Measurements from ENCODE around the gene PXMP2. TPM values are rescaled to one million over a fixed set of nuclear protein-coding genes. Genes with fewer than 3 reads are reported as not detected.

PXMP2 gene
- polyA plus RNA-seq, 3 donors = 2.9 to 9.2 (median 8.7) TPM

DNA sequence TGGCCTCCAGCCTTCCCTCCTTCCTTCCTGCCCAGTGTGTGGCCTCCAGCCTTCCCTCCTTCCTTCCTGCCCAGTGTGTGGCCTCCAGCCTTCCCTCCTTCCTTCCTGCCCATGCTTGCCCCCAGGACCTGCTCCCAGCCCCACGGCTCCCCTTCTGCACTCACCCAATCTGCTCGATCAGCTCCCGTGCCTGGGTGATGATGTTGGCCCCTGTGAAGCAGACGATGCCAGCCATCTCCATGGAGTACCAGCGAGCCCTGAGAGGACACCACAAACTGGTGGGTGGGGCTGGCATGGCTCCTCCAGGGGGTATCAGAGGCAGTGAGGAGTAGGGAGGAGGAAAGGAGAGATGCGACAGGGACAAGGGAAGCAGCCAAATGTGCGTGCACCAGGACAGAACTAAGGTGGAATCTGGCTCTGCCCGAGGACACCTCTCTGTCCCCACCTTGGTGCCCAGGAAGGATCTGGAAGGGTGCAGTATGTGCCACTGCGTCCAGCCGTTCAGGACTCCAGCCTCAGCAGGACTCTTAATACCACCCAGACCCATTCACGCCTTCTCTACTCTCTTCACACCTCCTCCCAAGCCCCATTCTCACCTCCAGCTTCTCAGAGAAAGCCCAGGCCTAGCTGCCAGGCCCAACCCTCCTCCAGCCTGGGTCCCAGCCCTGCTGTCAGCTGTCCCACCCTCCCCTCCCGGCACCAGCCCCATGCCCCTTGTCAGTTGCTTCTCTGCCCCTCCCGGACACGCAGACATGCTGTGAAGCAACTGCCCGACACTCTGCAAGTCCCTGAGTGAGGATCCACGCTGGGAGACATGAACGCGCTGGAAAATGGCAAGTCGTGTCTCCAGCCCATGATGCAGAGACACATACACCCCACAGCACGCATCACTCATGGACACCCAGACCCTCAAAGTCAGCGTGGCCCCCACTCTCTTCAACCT is 22.9 kb upstream of the PXMP2 start:
- Histone ChIP-seq H3K79me2 (ENCODE audit: insufficient read depth, low read length) (no peaks in the 10 kb centered on the region), H3K27ac (ENCODE audit: low read depth in 1 of 2, low read length in 2 of 2) (peak overlapping the region in 1 of 2 donors; percentile 26), H3K9me3 (replicated peaks in 1 of 2; ENCODE audit: control insufficient read depth in 1 of 2, insufficient read depth in 1 of 2, low read length in 2 of 2) (no peaks in the 10 kb centered on the region), H3K36me3 (replicated peaks in 1 of 2; ENCODE audit: control insufficient read depth in 1 of 2, insufficient read depth in 2 of 2, low read length in 2 of 2) (peaks cover 64 to 98% of the 10 kb centered on the region in 2 donors), H3K27me3 (ENCODE audit: control insufficient read depth in 2 of 2, insufficient read depth in 2 of 2, low read length in 2 of 2) (no peaks in the 10 kb centered on the region), H4K20me1 (ENCODE audit: insufficient read depth, low read length) (no peaks in the 10 kb centered on the region), H3K9ac (ENCODE audit: insufficient read depth, low read length, poor library complexity, severe bottlenecking) (no peak overlapping the region), H3K4me1 (ENCODE audit: control insufficient read depth in 1 of 2, insufficient read depth in 2 of 2, low read length in 2 of 2) (peaks cover 8 to 12% of the 10 kb centered on the region in 2 donors), H3K4me3 (replicated peaks in 1 of 3; ENCODE audit: low read depth in 2 of 3, low read length in 3 of 3) (no peak overlapping the region), H3K4me2 (replicated peaks; ENCODE audit: extremely low read depth, low read length, poor library complexity, severe bottlenecking) (no peak overlapping the region), H2AFZ (ENCODE audit: insufficient read depth, low read depth, low read length, poor library complexity, severe bottlenecking) (no peak overlapping the region)
- Mint-ChIP-seq H3K36me3 (peaks cover 86 to 96% of the 10 kb centered on the region in 2 donors), H3K27me3 (ENCODE audit: low read depth in 3 of 3) (no peaks in the 10 kb centered on the region), H3K9me3 (peaks cover 0 to 1% (median 0%) of the 10 kb centered on the region in 7 donors), H3K4me1 (peaks cover 18% of the 10 kb centered on the region), H3K27ac (peak overlapping the region in 3 of 7 donors; percentile 15 to 41 (median 26)), H3K4me3 (no peak overlapping the region)
- DNase-seq = no peak
- TF ChIP-seq, protein P1, sequence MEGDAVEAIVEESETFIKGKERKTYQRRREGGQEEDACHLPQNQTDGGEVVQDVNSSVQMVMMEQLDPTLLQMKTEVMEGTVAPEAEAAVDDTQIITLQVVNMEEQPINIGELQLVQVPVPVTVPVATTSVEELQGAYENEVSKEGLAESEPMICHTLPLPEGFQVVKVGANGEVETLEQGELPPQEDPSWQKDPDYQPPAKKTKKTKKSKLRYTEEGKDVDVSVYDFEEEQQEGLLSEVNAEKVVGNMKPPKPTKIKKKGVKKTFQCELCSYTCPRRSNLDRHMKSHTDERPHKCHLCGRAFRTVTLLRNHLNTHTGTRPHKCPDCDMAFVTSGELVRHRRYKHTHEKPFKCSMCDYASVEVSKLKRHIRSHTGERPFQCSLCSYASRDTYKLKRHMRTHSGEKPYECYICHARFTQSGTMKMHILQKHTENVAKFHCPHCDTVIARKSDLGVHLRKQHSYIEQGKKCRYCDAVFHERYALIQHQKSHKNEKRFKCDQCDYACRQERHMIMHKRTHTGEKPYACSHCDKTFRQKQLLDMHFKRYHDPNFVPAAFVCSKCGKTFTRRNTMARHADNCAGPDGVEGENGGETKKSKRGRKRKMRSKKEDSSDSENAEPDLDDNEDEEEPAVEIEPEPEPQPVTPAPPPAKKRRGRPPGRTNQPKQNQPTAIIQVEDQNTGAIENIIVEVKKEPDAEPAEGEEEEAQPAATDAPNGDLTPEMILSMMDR (IDR thresholded peaks at IDR 0.05) = no peak
- WGBS (ENCODE audit: insufficient coverage) = 62% methylated on average over 20 of the region's 21 CpGs
- intact Hi-C loops (cut with micrococcal nuclease) = no loop called here

DNA sequence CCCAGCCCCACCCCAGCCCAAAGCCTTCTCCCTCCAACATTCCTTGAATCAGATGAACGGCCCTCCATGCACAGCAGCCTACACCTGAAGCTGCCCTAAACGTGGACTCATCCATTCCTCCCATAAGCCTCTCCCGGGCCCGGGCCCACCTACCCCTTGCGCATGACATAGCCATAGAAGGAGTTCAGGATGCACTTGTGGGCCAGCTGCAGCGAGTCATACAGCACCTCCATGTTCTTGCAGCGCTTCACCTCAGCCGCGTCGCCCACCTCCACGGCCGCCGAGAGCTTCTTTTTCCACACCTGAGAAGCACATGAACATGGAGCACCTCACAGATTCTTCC is 22.3 kb upstream of the PXMP2 start:
- intact Hi-C loops (cut with micrococcal nuclease) = no loop called here
- WGBS (ENCODE audit: insufficient coverage) = 98% methylated on average over 7 of the region's 13 CpGs
- H4K20me1 ChIP-seq (ENCODE audit: insufficient read depth, low read length) = no peaks in the 10 kb centered on the region
- TF ChIP-seq, protein P1 (IDR thresholded peaks at IDR 0.05) = no peak
- H3K9me3 Mint-ChIP-seq = peaks cover 0 to 1% (median 0%) of the 10 kb centered on the region in 7 donors
- peaks cover 64 to 98% of the 10 kb centered on the region in 2 donors for H3K36me3 ChIP-seq (replicated peaks in 1 of 2; ENCODE audit: control insufficient read depth in 1 of 2, insufficient read depth in 2 of 2, low read length in 2 of 2)
- H3K79me2 ChIP-seq (ENCODE audit: insufficient read depth, low read length) = no peaks in the 10 kb centered on the region
- H3K9ac ChIP-seq (ENCODE audit: insufficient read depth, low read length, poor library complexity, severe bottlenecking) = no peak overlapping the region
- peaks cover 18% of the 10 kb centered on the region for H3K4me1 Mint-ChIP-seq
- DNase-seq = no peak
- H3K27me3 ChIP-seq (ENCODE audit: control insufficient read depth in 2 of 2, insufficient read depth in 2 of 2, low read length in 2 of 2) = no peaks in the 10 kb centered on the region
- peaks cover 84 to 98% of the 10 kb centered on the region in 2 donors for H3K36me3 Mint-ChIP-seq
- no peak overlapping the region for H2AFZ ChIP-seq (ENCODE audit: insufficient read depth, low read depth, low read length, poor library complexity, severe bottlenecking)
- H3K9me3 ChIP-seq (replicated peaks in 1 of 2; ENCODE audit: control insufficient read depth in 1 of 2, insufficient read depth in 1 of 2, low read length in 2 of 2) = no peaks in the 10 kb centered on the region
- H3K27ac Mint-ChIP-seq = peak overlapping the region in 1 of 7 donors; percentile 47
- no peak overlapping the region for H3K4me3 Mint-ChIP-seq
- H3K4me1 ChIP-seq (ENCODE audit: control insufficient read depth in 1 of 2, insufficient read depth in 2 of 2, low read length in 2 of 2) = peaks cover 8 to 12% of the 10 kb centered on the region in 2 donors
- H3K27me3 Mint-ChIP-seq (ENCODE audit: low read depth in 3 of 3) = no peaks in the 10 kb centered on the region
- H3K4me2 ChIP-seq (replicated peaks; ENCODE audit: extremely low read depth, low read length, poor library complexity, severe bottlenecking) = no peak overlapping the region
- H3K4me3 ChIP-seq (replicated peaks in 1 of 3; ENCODE audit: low read depth in 2 of 3, low read length in 3 of 3) = no peak overlapping the region
- no peak overlapping the region for H3K27ac ChIP-seq (ENCODE audit: low read depth in 1 of 2, low read length in 2 of 2)
